ENCODE data around the gene PARD3. TPM values are rescaled to one million over a fixed set of nuclear protein-coding genes. Genes with fewer than 3 reads are reported as not detected.

The PARD3 gene
- polyA plus RNA-seq, 3 donors = 0.51 TPM; not detected in 2

- Mint-ChIP-seq H3K4me1 (peaks cover 16% of the 10 kb centered on the region), H3K4me3 (no peak overlapping the region), H3K27me3 (ENCODE audit: low read depth in 3 of 3) (no peaks in the 10 kb centered on the region), H3K36me3 (no peaks in the 10 kb centered on the region), H3K9me3 (no peaks in the 10 kb centered on the region), H3K27ac (no peak overlapping the region)
- H3K4me3 ChIP-seq (replicated peaks in 1 of 3; ENCODE audit: low read depth in 2 of 3, low read length in 3 of 3) = no peak overlapping the region
- no peaks in the 10 kb centered on the region for H3K36me3 ChIP-seq (replicated peaks in 1 of 2; ENCODE audit: control insufficient read depth in 1 of 2, insufficient read depth in 2 of 2, low read length in 2 of 2)
- no peak overlapping the region for H3K27ac ChIP-seq (ENCODE audit: low read depth in 1 of 2, low read length in 2 of 2)
- peaks cover 10 to 11% of the 10 kb centered on the region in 2 donors for H3K4me1 ChIP-seq (ENCODE audit: control insufficient read depth in 1 of 2, insufficient read depth in 2 of 2, low read length in 2 of 2)
- no peak overlapping the region for H2AFZ ChIP-seq (ENCODE audit: insufficient read depth, low read depth, low read length, poor library complexity, severe bottlenecking)
- H4K20me1 ChIP-seq (ENCODE audit: insufficient read depth, low read length) = no peaks in the 10 kb centered on the region
- DNase-seq = no peak
- no peaks in the 10 kb centered on the region for H3K27me3 ChIP-seq (ENCODE audit: control insufficient read depth in 2 of 2, insufficient read depth in 2 of 2, low read length in 2 of 2)
- WGBS (ENCODE audit: insufficient coverage) = 94% methylated on average over 3 of the region's 3 CpGs
- no peaks in the 10 kb centered on the region for H3K9me3 ChIP-seq (replicated peaks in 1 of 2; ENCODE audit: control insufficient read depth in 1 of 2, insufficient read depth in 1 of 2, low read length in 2 of 2)
- intact Hi-C loops (cut with micrococcal nuclease) = no loop called here
- H3K9ac ChIP-seq (ENCODE audit: insufficient read depth, low read length, poor library complexity, severe bottlenecking) = no peak overlapping the region
- TF ChIP-seq CTCF (IDR thresholded peaks at IDR 0.05) = no peak
- no peak overlapping the region for H3K4me2 ChIP-seq (replicated peaks; ENCODE audit: extremely low read depth, low read length, poor library complexity, severe bottlenecking)
- no peaks in the 10 kb centered on the region for H3K79me2 ChIP-seq (ENCODE audit: insufficient read depth, low read length)
Measured at GRCh38 chr10:34408956-34409355, 406.1 kb downstream of the PARD3 start.

DNA sequence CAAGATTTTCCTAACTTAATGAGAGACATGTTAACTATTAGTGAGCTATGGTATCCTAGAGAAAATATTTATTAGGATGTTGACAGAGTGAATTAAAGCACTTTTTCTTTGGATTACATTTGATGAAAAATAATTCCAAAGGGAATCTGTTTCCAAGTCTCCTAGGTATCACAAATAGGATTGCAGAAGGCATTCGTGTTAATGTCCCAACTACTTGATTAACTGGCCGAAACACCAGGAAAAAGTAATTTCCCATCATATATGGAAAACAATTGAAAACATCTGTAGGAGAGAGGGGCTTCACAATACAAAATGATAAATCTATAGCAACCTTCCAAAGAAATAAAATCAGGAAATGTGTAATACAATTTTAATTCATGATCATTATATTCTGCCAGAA lies 406.7 kb downstream of the PARD3 start:
- Mint-ChIP-seq H3K4me3 (no peak overlapping the region), H3K36me3 (no peaks in the 10 kb centered on the region), H3K9me3 (no peaks in the 10 kb centered on the region), H3K4me1 (peaks cover 16% of the 10 kb centered on the region), H3K27ac (no peak overlapping the region), H3K27me3 (ENCODE audit: low read depth in 3 of 3) (no peaks in the 10 kb centered on the region)
- H3K4me2 ChIP-seq (replicated peaks; ENCODE audit: extremely low read depth, low read length, poor library complexity, severe bottlenecking) = no peak overlapping the region
- no peak for DNase-seq
- no peaks in the 10 kb centered on the region for H3K9me3 ChIP-seq (replicated peaks in 1 of 2; ENCODE audit: control insufficient read depth in 1 of 2, insufficient read depth in 1 of 2, low read length in 2 of 2)
- no peak overlapping the region for H3K27ac ChIP-seq (ENCODE audit: low read depth in 1 of 2, low read length in 2 of 2)
- no peaks in the 10 kb centered on the region for H3K79me2 ChIP-seq (ENCODE audit: insufficient read depth, low read length)
- H3K4me3 ChIP-seq (replicated peaks in 1 of 3; ENCODE audit: low read depth in 2 of 3, low read length in 3 of 3) = no peak overlapping the region
- H4K20me1 ChIP-seq (ENCODE audit: insufficient read depth, low read length) = no peaks in the 10 kb centered on the region
- H3K36me3 ChIP-seq (replicated peaks in 1 of 2; ENCODE audit: control insufficient read depth in 1 of 2, insufficient read depth in 2 of 2, low read length in 2 of 2) = no peaks in the 10 kb centered on the region
- H3K9ac ChIP-seq (ENCODE audit: insufficient read depth, low read length, poor library complexity, severe bottlenecking) = no peak overlapping the region
- H2AFZ ChIP-seq (ENCODE audit: insufficient read depth, low read depth, low read length, poor library complexity, severe bottlenecking) = no peak overlapping the region
- no CpG with 5 or more reads among the region's 2 CpGs for WGBS (ENCODE audit: insufficient coverage)
- TF ChIP-seq CTCF (IDR thresholded peaks at IDR 0.05) = no peak
- intact Hi-C loops (cut with micrococcal nuclease) = no loop called here
- H3K27me3 ChIP-seq (ENCODE audit: control insufficient read depth in 2 of 2, insufficient read depth in 2 of 2, low read length in 2 of 2) = no peaks in the 10 kb centered on the region
- H3K4me1 ChIP-seq (ENCODE audit: control insufficient read depth in 1 of 2, insufficient read depth in 2 of 2, low read length in 2 of 2) = peaks cover 10 to 11% of the 10 kb centered on the region in 2 donors

Data from CD14-positive monocyte (primary cell).